PC-9 (cell line): ENCODE results near the gene CCBE1. TPM values are rescaled to one million over a fixed set of nuclear protein-coding genes. Genes with fewer than 3 reads are reported as not detected.

Experiments
- BruUV-seq: library from RNA; stranded (reverse); fragments of 400-500 nt; replicated peaks from 2 replicates; lab custom pipeline; 2021; lab: Mats Ljungman, UMichigan
- CTCF ChIA-PET: fragments of 300-600 bp; sonication (Branson Sonifier 250); formaldehyde crosslinking; loops from one replicate; lab custom pipeline; 2022; ENCODE audit warnings: antibody characterized with exemption; lab: Charles Lee
- POLR2A ChIA-PET: fragments of 300-600 bp; sonication (Branson Sonifier 250); formaldehyde crosslinking; loops from one replicate; lab custom pipeline; 2022; ENCODE audit warnings: antibody characterized with exemption; ENCODE audit not compliant: unreplicated experiment; lab: Charles Lee
- DNase-seq, 2 experiments: peaks; one replicate each; pipeline versions ENCODE4 v3.0.0 to v3.0.0-alpha.2; 2015 to 2022; ENCODE audit warnings: mixed read lengths in 1 of 2
- H2AFZ ChIP-seq: fragments of 200-600 bp; sonication (generic); 2 replicates; pipeline ENCODE4 v1.8.1; 2017; ENCODE audit warnings: antibody characterized with exemption
- H3F3A ChIP-seq: fragments of 200-600 bp; sonication (generic); 2 replicates; pipeline ENCODE4 v1.8.1; 2017; ENCODE audit warnings: antibody characterized with exemption, mild to moderate bottlenecking, low read depth; ENCODE audit not compliant: insufficient read depth
- H3K27ac ChIP-seq: fragments of 200-600 bp; sonication (generic); 2 replicates; pipeline ENCODE4 v1.6.1; 2016; ENCODE audit warnings: mixed run types
- H3K27me3 ChIP-seq: fragments of 200-600 bp; sonication (generic); 2 replicates; pipeline ENCODE4 v1.6.1; 2016; ENCODE audit warnings: low read depth, mixed run types; ENCODE audit not compliant: insufficient read depth
- H3K36me3 ChIP-seq: fragments of 200-600 bp; sonication (generic); 2 replicates; pipeline ENCODE4 v1.6.1; 2016; ENCODE audit warnings: low read depth, mixed run types
- H3K4me1 ChIP-seq: fragments of 200-600 bp; sonication (generic); replicated peaks from 2 replicates; pipeline ENCODE4 v1.6.1; 2016; ENCODE audit warnings: mixed run types; ENCODE audit not compliant: insufficient read depth
- H3K4me2 ChIP-seq: fragments of 200-600 bp; sonication (generic); 2 replicates; pipeline ENCODE4 v1.6.1; 2017; ENCODE audit warnings: mixed run types
- H3K4me3 ChIP-seq: fragments of 200-600 bp; sonication (generic); 2 replicates; pipeline ENCODE4 v1.6.1; 2016; ENCODE audit warnings: mixed run types
- H3K79me2 ChIP-seq: fragments of 200-600 bp; sonication (generic); 2 replicates; pipeline ENCODE4 v1.6.1; 2017; ENCODE audit warnings: low read depth, mixed run types
- H3K9me2 ChIP-seq: fragments of 200-600 bp; sonication (generic); 2 replicates; pipeline ENCODE4 v1.8.1; 2017; ENCODE audit warnings: mild to moderate bottlenecking; ENCODE audit not compliant: insufficient read depth
- H3K9me3 ChIP-seq: fragments of 200-600 bp; sonication (generic); 2 replicates; pipeline ENCODE4 v1.8.1; 2016; ENCODE audit warnings: low read depth; ENCODE audit not compliant: insufficient read depth
- H4K20me1 ChIP-seq: fragments of 200-600 bp; sonication (generic); 2 replicates; pipeline ENCODE4 v1.8.1; 2017; ENCODE audit not compliant: insufficient read depth
- EZH2 ChIP-seq: fragments of 200-600 bp; sonication (generic); IDR thresholded peaks from 2 replicates; pipeline ENCODE4 v1.8.0; 2017; ENCODE audit warnings: antibody characterized with exemption, low read depth
- intact Hi-C: fragments of 100-400 bp; cut with micrococcal nuclease; formaldehyde crosslinking; loops from one replicate; pipeline ENCODE4 v1.10.0; 2022; ENCODE audit not compliant: unreplicated experiment
- total RNA-seq: library from RNA; stranded (reverse); gene quantifications from 2 replicates; pipeline ENCODE4 v1.2.3, GENCODE V29; 2021
- TF ChIP-seq, protein P1 (sequence below): fragments of 200-600 bp; sonication (generic); conservative IDR thresholded peaks from 2 replicates; pipeline ENCODE4 v1.6.1; 2017; ENCODE audit warnings: mixed run types, antibody characterized with exemption, mild to moderate bottlenecking, moderate library complexity

The CCBE1 gene
- total RNA-seq, 1 experiment from 2014 or later: 5.8 TPM

DNA sequence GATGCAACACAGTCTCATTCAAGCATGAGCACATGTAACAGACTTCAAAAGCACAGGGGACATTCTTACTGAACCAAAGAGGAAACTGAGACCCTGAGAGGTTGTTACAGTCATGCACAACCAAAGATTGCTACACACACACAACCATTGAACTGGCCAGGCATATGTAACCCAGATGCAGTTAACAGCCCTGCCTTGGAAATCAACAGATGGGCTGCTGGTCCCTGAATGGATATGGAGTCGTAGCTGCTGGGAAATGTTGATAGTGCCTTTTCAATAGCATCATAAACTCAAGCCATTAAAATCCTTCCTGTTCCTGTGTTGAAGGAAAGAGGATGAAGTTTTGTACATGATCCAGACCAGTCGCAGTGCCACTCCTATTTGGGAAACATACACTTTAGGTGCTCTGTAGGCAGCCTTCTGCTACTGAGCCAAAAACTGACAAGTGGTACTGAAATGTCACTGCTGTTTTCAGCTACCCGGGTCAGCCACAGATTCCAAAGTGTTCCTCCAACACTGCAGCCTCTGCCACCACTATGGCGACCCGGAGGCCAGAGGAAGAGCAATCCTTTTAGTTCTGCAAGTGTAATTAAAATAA lies 143.9 kb downstream of the CCBE1 start:
- H2AFZ ChIP-seq: no peak overlapping the region
- no peak for DNase-seq
- CTCF ChIA-PET: no interaction called here
- H3K36me3 ChIP-seq: no peaks in the 10 kb centered on the region
- no peaks in the 10 kb centered on the region for H3F3A ChIP-seq
- H3K4me2 ChIP-seq: no peak overlapping the region
- no peaks in the 10 kb centered on the region for H3K9me2 ChIP-seq
- H4K20me1 ChIP-seq: no peaks in the 10 kb centered on the region
- peaks cover 6% of the 10 kb centered on the region for H3K4me1 ChIP-seq
- intact Hi-C loops: no loop called here
- BruUV-seq: no TSS peak
- POLR2A ChIA-PET: no interaction called here
- H3K9me3 ChIP-seq: 0 out of 2 replicates have a peak, but pooled peaks cover 3% of the 10 kb centered on the region
- TF ChIP-seq EZH2: no peak
- TF ChIP-seq, protein P1, sequence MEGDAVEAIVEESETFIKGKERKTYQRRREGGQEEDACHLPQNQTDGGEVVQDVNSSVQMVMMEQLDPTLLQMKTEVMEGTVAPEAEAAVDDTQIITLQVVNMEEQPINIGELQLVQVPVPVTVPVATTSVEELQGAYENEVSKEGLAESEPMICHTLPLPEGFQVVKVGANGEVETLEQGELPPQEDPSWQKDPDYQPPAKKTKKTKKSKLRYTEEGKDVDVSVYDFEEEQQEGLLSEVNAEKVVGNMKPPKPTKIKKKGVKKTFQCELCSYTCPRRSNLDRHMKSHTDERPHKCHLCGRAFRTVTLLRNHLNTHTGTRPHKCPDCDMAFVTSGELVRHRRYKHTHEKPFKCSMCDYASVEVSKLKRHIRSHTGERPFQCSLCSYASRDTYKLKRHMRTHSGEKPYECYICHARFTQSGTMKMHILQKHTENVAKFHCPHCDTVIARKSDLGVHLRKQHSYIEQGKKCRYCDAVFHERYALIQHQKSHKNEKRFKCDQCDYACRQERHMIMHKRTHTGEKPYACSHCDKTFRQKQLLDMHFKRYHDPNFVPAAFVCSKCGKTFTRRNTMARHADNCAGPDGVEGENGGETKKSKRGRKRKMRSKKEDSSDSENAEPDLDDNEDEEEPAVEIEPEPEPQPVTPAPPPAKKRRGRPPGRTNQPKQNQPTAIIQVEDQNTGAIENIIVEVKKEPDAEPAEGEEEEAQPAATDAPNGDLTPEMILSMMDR: no peak
- no peaks in the 10 kb centered on the region for H3K79me2 ChIP-seq
- no peak overlapping the region for H3K4me3 ChIP-seq
- no peak overlapping the region for H3K27ac ChIP-seq
- H3K27me3 ChIP-seq: peaks cover 5% of the 10 kb centered on the region; the same call in 1 of the 2 replicates

DNA sequence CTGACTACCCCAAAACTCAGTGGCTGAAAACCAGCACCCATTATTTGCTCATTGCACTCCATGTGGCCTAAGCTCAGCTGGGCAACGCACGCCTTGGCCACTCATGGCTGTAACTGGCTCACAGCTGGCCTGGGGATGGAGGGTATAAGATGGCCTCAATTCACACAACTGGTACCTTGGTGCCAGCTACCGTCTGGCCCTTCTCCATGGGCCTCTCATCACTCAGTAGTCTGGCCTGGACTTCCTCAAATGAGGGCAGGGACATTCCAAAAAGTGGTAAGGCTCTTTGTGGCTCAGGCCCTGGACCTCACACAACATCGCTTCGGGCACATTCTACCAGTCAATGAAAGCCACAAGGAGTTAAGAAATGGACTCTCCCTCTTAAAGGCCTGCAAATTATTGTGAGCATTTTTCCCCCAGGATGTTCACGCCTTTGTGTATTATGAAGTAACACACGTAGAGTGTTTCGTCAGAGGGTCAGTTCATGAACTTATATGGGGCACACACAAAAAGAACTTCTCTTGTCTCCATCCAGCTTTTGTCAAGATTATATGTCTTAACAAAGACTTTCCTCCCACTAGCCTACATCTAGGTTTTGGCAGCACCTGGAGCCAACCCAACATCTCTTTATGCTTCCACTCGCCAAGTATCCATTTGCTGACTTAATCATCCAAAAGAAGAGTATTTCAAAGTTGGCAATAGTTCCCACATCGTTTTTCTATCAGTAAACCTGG lies 145.2 kb downstream of the CCBE1 start:
- peaks cover 6% of the 10 kb centered on the region for H3K4me1 ChIP-seq
- H3K9me2 ChIP-seq: no peaks in the 10 kb centered on the region
- H3K4me2 ChIP-seq: no peak overlapping the region
- H3K27ac ChIP-seq: no peak overlapping the region
- no peaks in the 10 kb centered on the region for H3K36me3 ChIP-seq
- no peaks in the 10 kb centered on the region for H3K79me2 ChIP-seq
- H3K4me3 ChIP-seq: no peak overlapping the region
- no peaks in the 10 kb centered on the region for H4K20me1 ChIP-seq
- BruUV-seq: no TSS peak
- no peak for DNase-seq
- TF ChIP-seq, protein P1: no peak
- TF ChIP-seq EZH2: no peak
- H2AFZ ChIP-seq: no peak overlapping the region
- H3F3A ChIP-seq: no peaks in the 10 kb centered on the region
- H3K27me3 ChIP-seq: no peaks in the 10 kb centered on the region
- ChIA-PET POLR2A (no interaction called here), CTCF (no interaction called here)
- intact Hi-C loops: no loop called here
- no peaks in the 10 kb centered on the region for H3K9me3 ChIP-seq

DNA sequence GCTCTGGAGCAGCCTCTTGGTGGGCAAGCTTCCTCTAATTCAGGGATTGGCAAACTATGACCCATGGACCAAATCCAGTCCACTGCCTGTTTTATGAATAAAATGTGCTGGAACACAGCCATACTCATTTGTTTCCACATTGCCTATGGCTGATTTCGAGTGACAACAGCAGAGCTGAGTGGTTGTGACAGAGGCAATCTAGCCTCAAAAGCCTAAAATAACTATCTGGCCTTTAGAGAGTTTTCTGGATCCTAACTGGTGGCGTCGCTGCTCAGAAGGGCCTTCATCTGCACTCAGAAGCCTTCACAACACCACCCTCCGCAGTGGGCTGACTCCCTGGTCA lies 147.1 kb downstream of the CCBE1 start:
- no peaks in the 10 kb centered on the region for H3K79me2 ChIP-seq
- no peaks in the 10 kb centered on the region for H3K9me2 ChIP-seq
- intact Hi-C loops: no loop called here
- BruUV-seq: no TSS peak
- no peaks in the 10 kb centered on the region for H3F3A ChIP-seq
- no peaks in the 10 kb centered on the region; the same call in 1 of the 2 replicates for H3K4me1 ChIP-seq
- TF ChIP-seq, protein P1: no peak
- no peak for TF ChIP-seq EZH2
- POLR2A ChIA-PET: no interaction called here
- CTCF ChIA-PET: no interaction called here
- no peaks in the 10 kb centered on the region for H3K27me3 ChIP-seq
- no peak overlapping the region for H2AFZ ChIP-seq
- no peak for DNase-seq
- H4K20me1 ChIP-seq: no peaks in the 10 kb centered on the region
- H3K4me2 ChIP-seq: no peak overlapping the region
- no peak overlapping the region for H3K4me3 ChIP-seq
- H3K9me3 ChIP-seq: no peaks in the 10 kb centered on the region
- no peaks in the 10 kb centered on the region for H3K36me3 ChIP-seq
- no peak overlapping the region for H3K27ac ChIP-seq
